Liver (tissue), 9 donors: ENCODE measurements around the gene FFAR1. TPM values are rescaled to one million over a fixed set of nuclear protein-coding genes. Genes with fewer than 3 reads are reported as not detected.

Source experiments
- DNase-seq: peaks from one replicate; pipeline ENCODE4 v3.0.0-alpha.2; 2017; ENCODE audit warnings: low spot score
- H3K27ac ChIP-seq, 2 donors: one replicate each; pipeline ENCODE4 v1.7.0; 2013; ENCODE audit warnings: inconsistent platforms in 2 of 2, low read length in 2 of 2, control low read depth in 1 of 2, low read depth in 1 of 2, mild to moderate bottlenecking in 1 of 2
- H3K27me3 ChIP-seq, 4 donors: one replicate each; pipeline versions ENCODE4 v1.6.1 to v1.7.0; 2013; ENCODE audit warnings: low read length in 3 of 4, inconsistent platforms in 1 of 4, mild to moderate bottlenecking in 1 of 4, moderate library complexity in 1 of 4; ENCODE audit not compliant: control insufficient read depth in 4 of 4, insufficient read depth in 4 of 4
- H3K36me3 ChIP-seq, 4 donors: one replicate each; pipeline versions ENCODE4 v1.6.1 to v1.7.0; 2013; ENCODE audit warnings: low read length in 3 of 4, mild to moderate bottlenecking in 3 of 4, low read depth in 1 of 4, moderate library complexity in 1 of 4; ENCODE audit not compliant: control insufficient read depth in 4 of 4, insufficient read depth in 3 of 4
- H3K4me1 ChIP-seq, 4 donors: one replicate each; pipeline versions ENCODE4 v1.6.1 to v1.7.0; 2013; ENCODE audit warnings: low read length in 3 of 4, mild to moderate bottlenecking in 3 of 4, moderate library complexity in 1 of 4; ENCODE audit not compliant: control insufficient read depth in 4 of 4, insufficient read depth in 4 of 4
- H3K4me3 ChIP-seq, 3 donors: one replicate each; pipeline versions ENCODE4 v1.6.1 to v1.7.0; 2013; ENCODE audit warnings: low read length in 3 of 3, control low read depth in 1 of 3, low read depth in 1 of 3, mild to moderate bottlenecking in 1 of 3
- H3K9ac ChIP-seq, 2 donors: one replicate each; pipeline ENCODE4 v1.7.0; 2013; ENCODE audit warnings: low read length in 2 of 2, mild to moderate bottlenecking in 2 of 2, moderate library complexity in 2 of 2, control low read depth in 1 of 2, low read depth in 1 of 2
- H3K9me3 ChIP-seq, 4 donors: one replicate each; pipeline versions ENCODE4 v1.6.1 to v1.7.0; 2013; ENCODE audit warnings: low read length in 3 of 4; ENCODE audit not compliant: control insufficient read depth in 4 of 4
- ATF3 ChIP-seq: IDR thresholded peaks from 2 replicates; pipeline ENCODE4 v1.6.1; 2016; ENCODE audit warnings: antibody characterized with exemption
- CTCF ChIP-seq: fragments of 150-350 bp; IDR thresholded peaks from 2 replicates; pipeline ENCODE4 v1.5.1; 2017; ENCODE audit warnings: improper control_type of control experiment, low read depth, low read length; ENCODE audit not compliant: missing input control
- EGR1 ChIP-seq, 2 donors: IDR thresholded peaks; 2 replicates each; pipeline ENCODE4 v1.6.1; 2016 to 2018; ENCODE audit warnings: antibody characterized with exemption in 2 of 2, low read depth in 2 of 2
- FOXA1 ChIP-seq: IDR thresholded peaks from 2 replicates; pipeline ENCODE4 v1.6.1; 2016; ENCODE audit warnings: antibody characterized with exemption
- FOXA2 ChIP-seq: IDR thresholded peaks from 2 replicates; pipeline ENCODE4 v1.6.1; 2016; ENCODE audit warnings: antibody characterized with exemption
- GABPA ChIP-seq, 2 donors: IDR thresholded peaks in 1 of 2; conservative IDR thresholded peaks in 1 of 2; 2 replicates each; pipeline ENCODE4 v1.6.1; 2016; ENCODE audit warnings: antibody characterized with exemption in 2 of 2, mild to moderate bottlenecking in 1 of 2, moderate library complexity in 1 of 2
- HNF4G ChIP-seq: IDR thresholded peaks from 2 replicates; pipeline ENCODE4 v1.6.1; 2016; ENCODE audit warnings: antibody characterized with exemption
- JUND ChIP-seq, 2 donors: IDR thresholded peaks; 2 replicates each; pipeline ENCODE4 v1.6.1; 2016; ENCODE audit warnings: antibody characterized with exemption in 2 of 2
- MAX ChIP-seq: IDR thresholded peaks from 2 replicates; pipeline ENCODE4 v1.6.1; 2016; ENCODE audit warnings: antibody characterized with exemption
- NR2F2 ChIP-seq: IDR thresholded peaks from 2 replicates; pipeline ENCODE4 v1.6.1; 2016; ENCODE audit warnings: antibody characterized with exemption
- RAD21 ChIP-seq, 2 donors: IDR thresholded peaks; 2 replicates each; pipeline ENCODE4 v1.6.1; 2016; ENCODE audit warnings: antibody characterized with exemption in 2 of 2, mild to moderate bottlenecking in 2 of 2
- REST ChIP-seq: IDR thresholded peaks from 2 replicates; pipeline ENCODE4 v1.6.1; 2016; ENCODE audit warnings: antibody characterized with exemption, mild to moderate bottlenecking
- RXRA ChIP-seq, 2 donors: IDR thresholded peaks; 2 replicates each; pipeline ENCODE4 v1.6.1; 2017 to 2018; ENCODE audit warnings: antibody characterized with exemption in 2 of 2, mild to moderate bottlenecking in 1 of 2
- SP1 ChIP-seq: IDR thresholded peaks from 2 replicates; pipeline ENCODE4 v1.6.1; 2018; ENCODE audit warnings: antibody characterized with exemption, mild to moderate bottlenecking
- TAF1 ChIP-seq: conservative IDR thresholded peaks from 2 replicates; pipeline ENCODE4 v1.6.1; 2016; ENCODE audit warnings: antibody characterized with exemption, mild to moderate bottlenecking
- YY1 ChIP-seq: IDR thresholded peaks from 2 replicates; pipeline ENCODE4 v1.6.1; 2016; ENCODE audit warnings: antibody characterized with exemption, mild to moderate bottlenecking
- WGBS: extraction: QIAGEN DNeasy Blood & Tissue Kit; methylation state at CpG from one replicate; pipeline ENCODE4 v1.1.7; 2013; 5-methylcytosine and 5-hydroxymethylcytosine counted together
- polyA plus RNA-seq, 2 donors: library from polyadenylated mRNA; stranded (reverse) in 1 of 2; unstranded in 1 of 2; fragments of 200-250 nt in 1 of 2; fragments of >200 nt in 1 of 2; fragmentation: Nextera tagmentation in 1 of 2; extraction: Ambion mirVana in 1 of 2; gene quantifications; one replicate each; pipeline versions ENCODE4 v1.2.1 to v1.2.3, GENCODE V29; 2013 to 2015
- total RNA-seq, 2 donors: library from RNA; depleted of rRNA; stranded (reverse); fragments of >200 nt; gene quantifications; one replicate each; pipeline ENCODE4 v1.2.3, GENCODE V29; 2014
- donor health status: healthy.
- donor health status: healthy.
- donor health status: healthy.
- donor health status: healthy.
- donor health status: healthy.

FFAR1 gene
- total RNA-seq: not detected
- polyA plus RNA-seq: not detected

DNA sequence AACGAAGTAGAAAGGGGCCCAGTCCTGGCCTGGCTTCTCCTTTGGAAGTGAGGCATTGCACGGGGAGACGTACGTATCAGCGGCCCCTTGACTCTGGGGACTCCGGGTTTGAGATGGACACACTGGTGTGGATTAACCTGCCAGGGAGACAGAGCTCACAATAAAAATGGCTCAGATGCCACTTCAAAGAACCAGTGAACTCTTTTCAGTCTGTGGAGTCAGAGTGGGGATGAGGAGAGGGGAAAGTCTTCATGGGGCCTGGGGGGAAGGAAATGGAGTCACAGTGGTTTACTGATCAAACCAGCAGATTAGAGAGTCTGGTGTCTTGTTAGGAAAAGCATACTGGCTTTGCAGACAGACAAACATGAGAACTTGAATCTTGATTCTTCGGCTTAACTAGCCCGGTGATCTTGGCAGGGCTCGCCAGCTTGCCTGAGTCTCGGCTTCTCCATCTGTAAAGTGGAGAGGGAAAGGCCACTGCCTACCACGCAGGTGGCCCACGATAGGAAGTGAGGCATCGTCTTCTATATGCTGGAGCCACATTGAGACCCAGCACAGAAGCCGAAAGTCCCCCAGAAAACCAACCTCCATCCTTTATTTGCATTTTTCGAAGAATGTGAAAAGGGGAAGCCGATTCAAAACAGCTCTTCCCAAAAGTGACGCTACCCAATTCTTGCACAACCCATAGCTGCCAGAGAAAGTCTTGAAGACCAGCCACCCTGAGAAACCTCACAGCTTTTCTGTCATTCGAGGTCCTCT is at the start of gene FFAR1:
Gene FFAR1 (plus strand): TSS at position 732 of the 759 bp plus-strand sequence. CDS start 3,650 bp downstream, outside the sequence.
- Histone ChIP-seq H3K27me3 (peaks cover 0 to 3% (median 0%) of the 10 kb centered on the region in 4 donors), H3K9me3 (no peaks in the 10 kb centered on the region), H3K36me3 (no peaks in the 10 kb centered on the region), H3K4me1 (no peaks in the 10 kb centered on the region), H3K9ac (no peak within 1 kb of the TSS), H3K27ac (no peak within 1 kb of the TSS), H3K4me3 (no peak within 1 kb of the TSS)
- WGBS: 76% methylated on average over 18 of the region's 18 CpGs
- no peak for DNase-seq
- TF ChIP-seq REST: no peak
- TF ChIP-seq MAX: no peak
- TF ChIP-seq TAF1: no peak

- no peaks in the 10 kb centered on the region for H3K36me3 ChIP-seq
- no peaks in the 10 kb centered on the region for H3K4me1 ChIP-seq
- TF ChIP-seq NR2F2 (no peak), MAX (no peak), SP1 (no peak), GABPA (IDR thresholded peaks at IDR 0.05 in 1 of 2, conservative IDR thresholded peaks at IDR 0.05 in 1 of 2) (no peak), RAD21 (IDR thresholded peaks at IDR 0.05) (no peak), JUND (IDR thresholded peaks at IDR 0.05) (no peak)
- no peaks in the 10 kb centered on the region for H3K9me3 ChIP-seq
- H3K27me3 ChIP-seq: no peaks in the 10 kb centered on the region
- 98% methylated on average over 2 of the region's 2 CpGs for WGBS
- no peak overlapping the region for H3K9ac ChIP-seq
- no peak overlapping the region for H3K27ac ChIP-seq
- no peak for DNase-seq
- H3K4me3 ChIP-seq: no peak overlapping the region
Observed at GRCh38 chr19:35297922-35298321, 49.8 kb upstream of the FFAR1 start.

GRCh38 chr19:35298561-35298972 is 49.1 kb upstream of the FFAR1 start:
- no peaks in the 10 kb centered on the region for H3K36me3 ChIP-seq
- no peaks in the 10 kb centered on the region for H3K9me3 ChIP-seq
- H3K27ac ChIP-seq: no peak overlapping the region
- H3K4me3 ChIP-seq: no peak overlapping the region
- no peak for DNase-seq
- H3K27me3 ChIP-seq: no peaks in the 10 kb centered on the region
- WGBS: 96% methylated on average over 5 of the region's 5 CpGs
- H3K4me1 ChIP-seq: no peaks in the 10 kb centered on the region
- no peak overlapping the region for H3K9ac ChIP-seq
- TF ChIP-seq JUND (IDR thresholded peaks at IDR 0.05): no peak
- TF ChIP-seq REST: no peak
- TF ChIP-seq RAD21 (IDR thresholded peaks at IDR 0.05): no peak
- TF ChIP-seq SP1: no peak
- no peak for TF ChIP-seq NR2F2
- no peak for TF ChIP-seq HNF4G
- no peak for TF ChIP-seq ATF3
- no peak for TF ChIP-seq RXRA (IDR thresholded peaks at IDR 0.05)
- no peak for TF ChIP-seq CTCF
- no peak for TF ChIP-seq FOXA2
- TF ChIP-seq EGR1 (IDR thresholded peaks at IDR 0.05; ENCODE audit: low read depth in 2 of 2): no peak
- no peak for TF ChIP-seq FOXA1
- no peak for TF ChIP-seq YY1
